ENCODE measurements around the gene PPP1R1B.

Gene PPP1R1B

GRCh38 chr17:39619786-39620101, 7.0 kb upstream of the PPP1R1B start:
- Histone ChIP-seq H3K27me3 (replicated peaks; ENCODE audit: control insufficient read depth, insufficient read depth, low read length) (peaks cover 26% of the 10 kb centered on the region), H3K4me3 (ENCODE audit: low read length) (no peak overlapping the region), H3K9me3 (ENCODE audit: control insufficient read depth, low read length) (no peaks in the 10 kb centered on the region), H3K9ac (ENCODE audit: low read length) (no peak overlapping the region), H3K4me1 (ENCODE audit: control insufficient read depth, insufficient read depth, low read length) (peaks cover 4% of the 10 kb centered on the region), H3K36me3 (ENCODE audit: control insufficient read depth, insufficient read depth, low read length, severe bottlenecking) (no peaks in the 10 kb centered on the region)
- no peak for DNase-seq (ENCODE audit: low read depth)

- H3K4me3 ChIP-seq (ENCODE audit: low read length) = no peak overlapping the region
- no peaks in the 10 kb centered on the region for H3K36me3 ChIP-seq (ENCODE audit: control insufficient read depth, insufficient read depth, low read length, severe bottlenecking)
- DNase-seq (ENCODE audit: low read depth) = peak; percentile 91
- no peaks in the 10 kb centered on the region for H3K9me3 ChIP-seq (ENCODE audit: control insufficient read depth, low read length)
- H3K4me1 ChIP-seq (ENCODE audit: control insufficient read depth, insufficient read depth, low read length) = peaks cover 18% of the 10 kb centered on the region
- no peak overlapping the region for H3K9ac ChIP-seq (ENCODE audit: low read length)
- peaks cover 33% of the 10 kb centered on the region for H3K27me3 ChIP-seq (replicated peaks; ENCODE audit: control insufficient read depth, insufficient read depth, low read length)
Observed at GRCh38 chr17:39621523-39622379, 5.0 kb upstream of the PPP1R1B start.

GRCh38 chr17:39622380-39623006, 4.3 kb upstream of the PPP1R1B start:
- peaks cover 31% of the 10 kb centered on the region for H3K27me3 ChIP-seq (replicated peaks; ENCODE audit: control insufficient read depth, insufficient read depth, low read length)
- DNase-seq (ENCODE audit: low read depth) = no peak
- H3K4me3 ChIP-seq (ENCODE audit: low read length) = no peak overlapping the region
- H3K4me1 ChIP-seq (ENCODE audit: control insufficient read depth, insufficient read depth, low read length) = peaks cover 20% of the 10 kb centered on the region
- no peaks in the 10 kb centered on the region for H3K9me3 ChIP-seq (ENCODE audit: control insufficient read depth, low read length)
- no peaks in the 10 kb centered on the region for H3K36me3 ChIP-seq (ENCODE audit: control insufficient read depth, insufficient read depth, low read length, severe bottlenecking)
- H3K9ac ChIP-seq (ENCODE audit: low read length) = no peak overlapping the region

DNA sequence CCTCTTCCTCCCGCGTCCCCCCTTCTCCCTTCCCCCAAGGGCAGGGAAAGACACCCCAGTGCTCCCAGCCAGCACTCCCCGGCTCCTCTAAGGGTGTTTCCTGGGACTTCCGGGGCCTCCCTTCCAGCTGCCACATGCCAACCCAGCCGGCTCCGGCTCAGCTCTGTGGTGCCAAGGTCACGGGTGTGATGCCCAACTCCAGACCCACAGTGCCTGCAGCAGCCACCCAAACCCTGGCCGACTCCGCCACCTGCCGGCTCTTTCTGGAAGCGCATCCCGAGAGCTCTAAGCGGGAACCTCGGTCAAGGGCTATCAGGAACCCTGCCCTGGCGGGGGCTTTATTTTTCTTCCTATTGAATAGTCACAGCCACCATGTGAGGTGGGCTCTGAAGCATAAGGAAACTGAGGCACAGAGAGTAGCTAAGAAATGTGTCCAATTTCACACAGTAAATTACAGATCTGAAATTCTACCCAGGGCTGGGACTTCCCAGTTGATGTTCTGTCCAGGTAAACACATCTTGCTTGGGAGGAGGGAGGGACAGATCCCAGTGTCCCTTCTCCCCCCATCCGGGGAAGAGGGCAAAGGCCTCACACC, 3.3 kb upstream of the PPP1R1B start:
- Histone ChIP-seq H3K4me1 (ENCODE audit: control insufficient read depth, insufficient read depth, low read length) (peaks cover 26% of the 10 kb centered on the region), H3K9ac (ENCODE audit: low read length) (no peak overlapping the region), H3K9me3 (ENCODE audit: control insufficient read depth, low read length) (no peaks in the 10 kb centered on the region), H3K4me3 (ENCODE audit: low read length) (no peak overlapping the region), H3K36me3 (ENCODE audit: control insufficient read depth, insufficient read depth, low read length, severe bottlenecking) (no peaks in the 10 kb centered on the region), H3K27me3 (replicated peaks; ENCODE audit: control insufficient read depth, insufficient read depth, low read length) (peaks cover 36% of the 10 kb centered on the region)
- DNase-seq (ENCODE audit: low read depth) = peak; percentile 92

DNA sequence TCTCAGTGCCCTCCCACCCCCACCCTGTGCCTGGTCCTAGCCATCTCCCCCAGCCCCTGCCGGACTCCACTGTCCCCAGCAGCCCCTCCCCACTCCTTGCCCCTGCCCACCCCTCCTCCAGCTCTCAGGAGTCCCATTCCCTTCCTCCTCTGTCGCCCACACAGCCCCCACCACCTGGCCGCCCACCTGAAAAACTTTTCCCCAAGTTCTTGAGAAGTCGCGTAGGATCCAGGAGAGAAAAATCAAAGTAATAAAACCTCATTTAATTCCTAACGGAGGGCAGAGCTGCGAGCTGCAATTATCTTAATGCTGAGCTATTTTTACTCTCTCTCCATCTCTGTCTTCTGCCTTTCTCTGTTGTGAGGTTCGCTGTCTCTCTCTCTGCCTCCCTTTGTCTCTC, 2.4 kb upstream of the PPP1R1B start:
- DNase-seq (ENCODE audit: low read depth) = no peak
- Histone ChIP-seq H3K4me3 (ENCODE audit: low read length) (no peak overlapping the region), H3K9me3 (ENCODE audit: control insufficient read depth, low read length) (no peaks in the 10 kb centered on the region), H3K36me3 (ENCODE audit: control insufficient read depth, insufficient read depth, low read length, severe bottlenecking) (no peaks in the 10 kb centered on the region), H3K9ac (ENCODE audit: low read length) (no peak overlapping the region), H3K4me1 (ENCODE audit: control insufficient read depth, insufficient read depth, low read length) (peaks cover 27% of the 10 kb centered on the region), H3K27me3 (replicated peaks; ENCODE audit: control insufficient read depth, insufficient read depth, low read length) (peaks cover 37% of the 10 kb centered on the region)

DNA sequence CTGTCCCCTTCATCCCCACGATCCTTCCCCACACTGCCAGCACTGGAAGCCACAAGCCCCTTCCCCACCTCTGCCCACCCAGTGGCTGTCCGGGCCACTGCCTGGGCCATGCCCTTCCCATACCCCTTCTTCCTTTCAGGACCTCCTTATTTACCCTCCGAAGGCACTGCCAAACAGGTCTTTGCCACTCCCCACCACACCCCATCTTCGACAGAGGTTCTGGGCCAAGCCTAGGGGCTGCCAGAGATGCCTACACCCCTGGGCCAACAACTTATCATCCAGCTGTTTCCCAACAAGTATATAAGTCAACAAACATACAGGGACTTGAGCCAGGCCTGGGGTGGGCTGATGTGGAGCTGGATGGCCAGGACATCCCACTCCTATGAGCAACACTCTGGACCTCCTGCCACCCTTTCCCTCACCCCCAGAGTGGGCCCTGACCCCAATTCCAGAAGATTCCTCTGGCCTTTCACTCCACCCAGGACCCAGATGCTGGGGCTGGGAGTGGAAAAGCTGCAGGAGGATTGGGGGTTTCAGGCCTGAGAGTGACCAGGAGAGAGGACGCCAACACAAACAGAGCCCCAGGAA, 1.5 kb upstream of the PPP1R1B start:
- DNase-seq (ENCODE audit: low read depth) = peak; percentile 15
- Histone ChIP-seq H3K36me3 (ENCODE audit: control insufficient read depth, insufficient read depth, low read length, severe bottlenecking) (no peaks in the 10 kb centered on the region), H3K4me3 (ENCODE audit: low read length) (no peak overlapping the region), H3K27me3 (replicated peaks; ENCODE audit: control insufficient read depth, insufficient read depth, low read length) (peaks cover 30% of the 10 kb centered on the region), H3K4me1 (ENCODE audit: control insufficient read depth, insufficient read depth, low read length) (peaks cover 35% of the 10 kb centered on the region), H3K9ac (ENCODE audit: low read length) (no peak overlapping the region), H3K9me3 (ENCODE audit: control insufficient read depth, low read length) (no peaks in the 10 kb centered on the region)

GRCh38 chr17:39627047-39627711, 427 bp downstream of the PPP1R1B start:
- Histone ChIP-seq H3K4me3 (ENCODE audit: low read length) (peak overlapping the region; percentile 55), H3K36me3 (ENCODE audit: control insufficient read depth, insufficient read depth, low read length, severe bottlenecking) (no peaks in the 10 kb centered on the region), H3K4me1 (ENCODE audit: control insufficient read depth, insufficient read depth, low read length) (peaks cover 44% of the 10 kb centered on the region), H3K27me3 (replicated peaks; ENCODE audit: control insufficient read depth, insufficient read depth, low read length) (peaks cover 41% of the 10 kb centered on the region), H3K9ac (ENCODE audit: low read length) (peak overlapping the region; percentile 39), H3K9me3 (ENCODE audit: control insufficient read depth, low read length) (no peaks in the 10 kb centered on the region)
- DNase-seq (ENCODE audit: low read depth) = peak; percentile 19

DNA sequence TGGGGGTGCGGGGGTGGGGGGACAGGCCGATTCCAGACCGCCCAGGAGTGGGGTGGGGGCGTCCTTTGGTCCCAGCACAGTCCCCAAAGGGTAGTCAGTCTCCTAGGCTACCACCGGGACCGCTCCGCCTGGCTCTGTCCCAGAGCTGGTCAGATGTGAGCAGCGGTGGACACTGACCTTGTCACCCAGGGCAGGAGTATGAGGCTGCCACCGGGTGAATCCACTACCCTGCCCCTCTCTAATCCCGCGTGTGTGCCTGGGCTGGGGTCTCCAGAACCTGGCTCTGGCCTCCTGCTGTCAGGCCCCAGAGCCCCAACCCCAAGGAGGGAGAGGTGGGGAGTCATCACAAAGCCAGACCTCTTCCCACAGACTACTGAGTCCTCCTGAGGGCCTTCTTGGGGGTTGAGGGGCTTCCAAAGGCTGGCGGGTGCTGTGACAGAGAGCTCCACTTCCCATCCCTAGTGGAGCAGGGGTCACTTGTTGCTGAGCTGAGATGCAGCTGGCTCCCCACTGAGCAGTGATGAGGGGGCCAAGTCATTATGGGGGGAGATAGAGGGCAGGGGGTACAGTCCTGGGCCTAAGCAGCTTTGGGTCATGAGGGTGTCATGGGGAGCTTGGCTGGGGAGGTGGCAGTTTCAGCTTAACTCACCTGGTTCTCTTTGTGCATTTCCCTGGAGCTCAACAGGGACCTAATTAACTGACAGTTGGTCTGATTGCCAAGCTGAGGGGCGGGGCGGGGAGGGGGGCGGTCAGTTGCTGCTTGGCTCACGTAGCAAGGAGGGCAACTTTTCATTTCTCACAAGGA, 1.2 kb downstream of the PPP1R1B start:
- H3K4me3 ChIP-seq (ENCODE audit: low read length) = peak overlapping the region; percentile 27
- H3K4me1 ChIP-seq (ENCODE audit: control insufficient read depth, insufficient read depth, low read length) = peaks cover 47% of the 10 kb centered on the region
- H3K27me3 ChIP-seq (replicated peaks; ENCODE audit: control insufficient read depth, insufficient read depth, low read length) = peaks cover 41% of the 10 kb centered on the region
- H3K36me3 ChIP-seq (ENCODE audit: control insufficient read depth, insufficient read depth, low read length, severe bottlenecking) = no peaks in the 10 kb centered on the region
- no peak for DNase-seq (ENCODE audit: low read depth)
- peak overlapping the region; percentile 9 for H3K9ac ChIP-seq (ENCODE audit: low read length)
- no peaks in the 10 kb centered on the region for H3K9me3 ChIP-seq (ENCODE audit: control insufficient read depth, low read length)

DNA sequence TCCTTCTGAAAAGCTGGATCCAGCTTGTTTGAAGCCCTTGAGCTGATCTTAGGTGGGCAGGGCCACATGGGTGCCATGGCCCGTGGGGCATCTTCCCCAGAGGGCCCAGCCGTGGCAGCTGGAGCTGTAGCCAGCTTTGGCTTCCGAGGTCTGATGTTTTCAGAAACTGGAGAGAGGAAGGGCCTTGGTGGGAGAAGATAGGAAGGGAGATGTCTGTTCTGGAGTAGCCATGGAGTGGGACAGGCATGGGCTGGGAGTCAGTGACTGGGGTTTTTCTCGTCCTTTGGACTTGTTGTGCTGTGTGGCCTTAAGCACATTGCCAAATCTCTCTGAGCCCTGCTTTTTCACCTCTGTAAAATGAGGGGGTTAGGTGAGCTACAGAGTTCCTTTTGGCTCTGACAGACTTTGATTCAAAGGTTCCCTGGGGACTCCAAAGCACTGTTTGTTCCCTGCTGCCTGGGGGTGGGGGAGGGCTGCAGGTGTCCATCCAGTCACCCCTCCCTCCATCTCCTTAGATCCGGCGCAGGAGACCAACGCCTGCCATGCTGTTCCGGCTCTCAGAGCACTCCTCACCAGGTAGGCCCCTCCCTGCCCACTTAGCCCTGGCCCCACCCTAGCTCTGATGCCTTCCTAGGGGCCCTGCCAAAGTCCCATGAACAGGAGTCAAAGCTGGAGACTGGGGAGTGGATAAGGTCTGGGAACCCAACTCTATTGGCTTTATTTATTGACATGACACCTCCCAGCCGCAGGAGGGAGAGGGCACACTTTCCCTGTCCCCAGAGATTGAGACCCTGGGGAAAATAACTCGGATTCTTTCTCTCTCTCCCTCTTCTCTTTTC, 2.1 kb downstream of the PPP1R1B start:
- peaks cover 41% of the 10 kb centered on the region for H3K27me3 ChIP-seq (replicated peaks; ENCODE audit: control insufficient read depth, insufficient read depth, low read length)
- H3K9ac ChIP-seq (ENCODE audit: low read length) = no peak overlapping the region
- no peaks in the 10 kb centered on the region for H3K9me3 ChIP-seq (ENCODE audit: control insufficient read depth, low read length)
- no peaks in the 10 kb centered on the region for H3K36me3 ChIP-seq (ENCODE audit: control insufficient read depth, insufficient read depth, low read length, severe bottlenecking)
- no peak for DNase-seq (ENCODE audit: low read depth)
- H3K4me3 ChIP-seq (ENCODE audit: low read length) = no peak overlapping the region
- H3K4me1 ChIP-seq (ENCODE audit: control insufficient read depth, insufficient read depth, low read length) = peaks cover 53% of the 10 kb centered on the region

DNA sequence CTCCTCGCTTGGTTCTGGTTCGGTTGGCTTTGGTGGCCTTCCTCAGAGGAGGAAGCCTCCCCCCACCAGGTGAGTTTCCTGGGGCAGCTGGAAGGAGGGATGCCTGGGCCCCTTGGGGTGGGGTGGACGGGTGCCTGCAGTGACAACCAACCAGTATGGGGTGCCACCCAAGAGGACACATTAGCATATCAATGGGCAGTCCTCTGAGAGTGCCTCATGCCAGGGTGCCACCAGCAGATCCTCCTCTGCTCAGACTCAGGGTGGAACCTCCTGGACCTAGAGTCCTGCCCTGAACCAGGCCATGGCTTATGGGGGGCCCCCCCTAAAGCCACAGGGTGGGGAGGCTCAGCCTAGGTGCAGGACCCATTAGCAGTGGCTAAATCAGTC, 2.7 kb downstream of the PPP1R1B start:
- H3K4me3 ChIP-seq (ENCODE audit: low read length) = no peak overlapping the region
- peaks cover 41% of the 10 kb centered on the region for H3K27me3 ChIP-seq (replicated peaks; ENCODE audit: control insufficient read depth, insufficient read depth, low read length)
- no peak for DNase-seq (ENCODE audit: low read depth)
- H3K9ac ChIP-seq (ENCODE audit: low read length) = no peak overlapping the region
- H3K36me3 ChIP-seq (ENCODE audit: control insufficient read depth, insufficient read depth, low read length, severe bottlenecking) = no peaks in the 10 kb centered on the region
- H3K4me1 ChIP-seq (ENCODE audit: control insufficient read depth, insufficient read depth, low read length) = peaks cover 57% of the 10 kb centered on the region
- H3K9me3 ChIP-seq (ENCODE audit: control insufficient read depth, low read length) = no peaks in the 10 kb centered on the region

All from adipocyte (in vitro differentiated cells).